H1 (cell line): ENCODE measurements around the gene RTEL1. TPM values are rescaled to one million over a fixed set of nuclear protein-coding genes. Genes with fewer than 3 reads are reported as not detected.

Source experiments
- CTCF ChIA-PET: fragments of 300-600 bp; sonication (Branson Sonifier 250); formaldehyde crosslinking; loops from one replicate; lab custom pipeline; 2021; ENCODE audit not compliant: partially characterized antibody; lab: Charles Lee
- POLR2A ChIA-PET: fragments of 300-600 bp; sonication (Branson Sonifier 250); formaldehyde crosslinking; loops from one replicate; lab custom pipeline; 2021; ENCODE audit warnings: inconsistent platforms; ENCODE audit not compliant: partially characterized antibody; lab: Charles Lee
- DNase-seq, 2 experiments: peaks; one replicate each; pipeline versions ENCODE4 v3.0.0 to v3.0.0-alpha.2; 2010 to 2022; ENCODE audit warnings: low spot score in 2 of 2, low read depth in 1 of 2, mixed read lengths in 1 of 2
- FAIRE-seq: peaks from 2 replicates; lab custom pipeline; 2011; peaks lifted over from hg19 to GRCh38; lab: Jason Lieb, UNC
- H2AFZ ChIP-seq: 2 replicates; pipeline ENCODE4 v1.8.1; 2012; ENCODE audit warnings: low read length, inconsistent platforms
- H2AK5ac ChIP-seq: 2 replicates; pipeline ENCODE4 v1.6.1; 2013; ENCODE audit warnings: low read depth, low read length
- H2BK120ac ChIP-seq: replicated peaks from 2 replicates; pipeline ENCODE3; 2013; ENCODE audit warnings: low read depth, low read length, inconsistent platforms
- H2BK12ac ChIP-seq: 2 replicates; pipeline ENCODE4 v1.6.1; 2013; ENCODE audit warnings: low read depth, low read length
- H2BK15ac ChIP-seq: 2 replicates; pipeline ENCODE4 v1.6.1; 2013; ENCODE audit warnings: low read length
- H2BK20ac ChIP-seq: 2 replicates; pipeline ENCODE4 v1.6.1; 2013; ENCODE audit warnings: low read length
- H2BK5ac ChIP-seq: 2 replicates; pipeline ENCODE4 v1.6.1; 2013; ENCODE audit warnings: low read depth, low read length
- H3K14ac ChIP-seq: 2 replicates; pipeline ENCODE4 v1.6.1; 2013; ENCODE audit warnings: inconsistent platforms; ENCODE audit not compliant: insufficient read length
- H3K18ac ChIP-seq: 2 replicates; pipeline ENCODE4 v1.6.1; 2013; ENCODE audit warnings: low read length; ENCODE audit errors: extremely low read depth
- H3K23ac ChIP-seq: 2 replicates; pipeline ENCODE4 v1.6.1; 2013; ENCODE audit warnings: inconsistent platforms; ENCODE audit not compliant: insufficient read length
- H3K23me2 ChIP-seq: 2 replicates; pipeline ENCODE4 v1.6.1; 2013; ENCODE audit warnings: low read depth, low read length
- H3K27ac ChIP-seq: 2 replicates; pipeline ENCODE4 v1.6.1; 2011; ENCODE audit warnings: low read depth, low read length, inconsistent platforms
- H3K27me3 ChIP-seq, 4 experiments: replicated peaks in 1 of 4; 1 replicate in 1 of 4; 2 replicates in 3 of 4; pipeline versions ENCODE4 v1.6.1 to v1.8.1; 2011 to 2013; ENCODE audit warnings: low read length in 3 of 4, mild to moderate bottlenecking in 3 of 4, inconsistent platforms in 2 of 4, mixed read lengths in 2 of 4, moderate library complexity in 1 of 4; ENCODE audit not compliant: control insufficient read depth in 3 of 4, insufficient read depth in 3 of 4; ENCODE audit errors: extremely low read depth in 1 of 4
- H3K36me3 ChIP-seq, 4 experiments: 2 replicates each; pipeline versions ENCODE4 v1.6.1 to v1.8.1; 2011 to 2013; ENCODE audit warnings: mild to moderate bottlenecking in 4 of 4, low read length in 3 of 4, moderate library complexity in 2 of 4, control low read depth in 1 of 4, inconsistent platforms in 1 of 4; ENCODE audit not compliant: insufficient read depth in 4 of 4, control insufficient read depth in 2 of 4
- H3K4ac ChIP-seq: replicated peaks from 2 replicates; pipeline ENCODE3; 2013; ENCODE audit warnings: low read length, low read depth, mixed read lengths, inconsistent platforms; ENCODE audit not compliant: insufficient read length
- H3K4me1 ChIP-seq, 4 experiments: replicated peaks in 1 of 4; 1 replicate in 1 of 4; 2 replicates in 3 of 4; pipeline versions ENCODE4 v1.6.1 to v1.8.1; 2011 to 2013; ENCODE audit warnings: low read length in 3 of 4, inconsistent platforms in 2 of 4, mixed read lengths in 1 of 4; ENCODE audit not compliant: insufficient read depth in 4 of 4, control insufficient read depth in 3 of 4
- H3K4me2 ChIP-seq, 2 experiments: 2 replicates each; pipeline versions ENCODE4 v1.6.1 to v1.8.1; 2011 to 2013; ENCODE audit warnings: low read depth in 2 of 2, low read length in 2 of 2, control low read depth in 1 of 2, inconsistent platforms in 1 of 2, mild to moderate bottlenecking in 1 of 2; ENCODE audit not compliant: insufficient read depth in 1 of 2
- H3K4me3 ChIP-seq, 4 experiments: fragments of 200-600, 300-600 bp in 1 of 4; sonication (generic), shearing (Covaris generic), sonication (Bioruptor Twin) in 1 of 4; 2 replicates each; pipeline versions ENCODE4 v1.5.1 to v1.8.1; 2011 to 2016; ENCODE audit warnings: low read length in 4 of 4, low read depth in 3 of 4, control low read depth in 2 of 4, inconsistent platforms in 2 of 4, mild to moderate bottlenecking in 2 of 4, mixed read lengths in 1 of 4, moderate library complexity in 1 of 4; ENCODE audit not compliant: insufficient read depth in 2 of 4; ENCODE audit errors: extremely low read depth in 1 of 4
- H3K56ac ChIP-seq: replicated peaks from 2 replicates; pipeline ENCODE3; 2013; ENCODE audit warnings: low read depth, mild to moderate bottlenecking, mixed read lengths, low read length, inconsistent platforms; ENCODE audit not compliant: insufficient read length
- H3K79me1 ChIP-seq: 2 replicates; pipeline ENCODE4 v1.6.1; 2013; ENCODE audit warnings: low read depth, low read length, control low read depth
- H3K79me2 ChIP-seq, 2 experiments: 2 replicates each; pipeline versions ENCODE4 v1.6.1 to v1.8.1; 2012 to 2013; ENCODE audit warnings: low read length in 2 of 2, mild to moderate bottlenecking in 2 of 2, inconsistent platforms in 1 of 2; ENCODE audit not compliant: insufficient read depth in 2 of 2, control insufficient read depth in 1 of 2
- H3K9ac ChIP-seq, 4 experiments: replicated peaks in 1 of 4; 1 replicate in 1 of 4; 2 replicates in 3 of 4; pipeline versions ENCODE4 v1.6.1 to v1.8.1; 2011 to 2013; ENCODE audit warnings: low read depth in 3 of 4, low read length in 3 of 4, control low read depth in 2 of 4, mild to moderate bottlenecking in 2 of 4, moderate library complexity in 2 of 4, inconsistent platforms in 1 of 4; ENCODE audit errors: extremely low read depth in 1 of 4
- H3K9me3 ChIP-seq, 2 experiments: 2 replicates each; pipeline versions ENCODE4 v1.6.1 to v1.8.1; 2012 to 2013; ENCODE audit warnings: mild to moderate bottlenecking in 2 of 2, moderate library complexity in 2 of 2, control low read depth in 1 of 2, inconsistent platforms in 1 of 2, low read depth in 1 of 2, low read length in 1 of 2, mixed read lengths in 1 of 2; ENCODE audit not compliant: insufficient read depth in 2 of 2
- H4K20me1 ChIP-seq, 2 experiments: replicated peaks in 1 of 2; 2 replicates each; pipeline versions ENCODE3 to v1.8.1; 2011 to 2013; ENCODE audit warnings: inconsistent platforms in 2 of 2, low read length in 2 of 2, mild to moderate bottlenecking in 1 of 2; ENCODE audit not compliant: insufficient read depth in 2 of 2, control insufficient read depth in 1 of 2
- H4K5ac ChIP-seq: 2 replicates; pipeline ENCODE4 v1.6.1; 2013; ENCODE audit warnings: low read length, low read depth, mixed read lengths, inconsistent platforms; ENCODE audit not compliant: insufficient read length
- H4K8ac ChIP-seq: 2 replicates; pipeline ENCODE4 v1.8.0; 2013; ENCODE audit warnings: mild to moderate bottlenecking, moderate library complexity, low read length, inconsistent platforms; ENCODE audit not compliant: insufficient read depth; ENCODE audit errors: extremely low read depth
- H4K91ac ChIP-seq: replicated peaks from 2 replicates; pipeline ENCODE3; 2013; ENCODE audit warnings: low read length, mixed read lengths, inconsistent platforms; ENCODE audit not compliant: insufficient read length
- ASH2L ChIP-seq: fragments of 200-600, 300-600 bp; sonication (generic); IDR thresholded peaks from one replicate; pipeline ENCODE4 v1.7.1; 2017; ENCODE audit warnings: low read length
- BCL11A ChIP-seq, 2 experiments: IDR thresholded peaks; one replicate each; pipeline ENCODE4 v1.6.1; 2011; ENCODE audit warnings: low read depth in 2 of 2, low read length in 2 of 2, mild to moderate bottlenecking in 2 of 2
- EP300 ChIP-seq, 2 experiments: IDR thresholded peaks; 1 replicate in 1 of 2; 2 replicates in 1 of 2; pipeline ENCODE4 v1.6.1; 2011 to 2012; ENCODE audit warnings: low read depth in 2 of 2, low read length in 2 of 2, mild to moderate bottlenecking in 2 of 2, borderline replicate concordance in 1 of 2, inconsistent platforms in 1 of 2, moderate library complexity in 1 of 2
- EZH2 ChIP-seq: fragments of 200-600 bp; sonication (generic); IDR thresholded peaks from 2 replicates; pipeline ENCODE4 v1.7.1; 2012; ENCODE audit warnings: low read depth, mild to moderate bottlenecking, moderate library complexity, low read length, inconsistent platforms; ENCODE audit not compliant: severe bottlenecking
- FOSL1 ChIP-seq: IDR thresholded peaks from 2 replicates; pipeline ENCODE4 v1.6.1; 2011; ENCODE audit warnings: mild to moderate bottlenecking, low read depth, low read length, moderate library complexity; ENCODE audit not compliant: insufficient read depth
- JUND ChIP-seq: IDR thresholded peaks from 2 replicates; pipeline ENCODE4 v1.6.1; 2011; ENCODE audit warnings: mild to moderate bottlenecking, improper control_type of control experiment, low read length
- KDM1A ChIP-seq: fragments of 200-600, 300-600 bp; sonication (generic); IDR thresholded peaks from 2 replicates; pipeline ENCODE4 v1.7.1; 2016; ENCODE audit warnings: mild to moderate bottlenecking, low read length, borderline replicate concordance
- MAFK ChIP-seq: IDR thresholded peaks from 2 replicates; pipeline ENCODE4 v1.6.1; 2012; ENCODE audit warnings: low read depth, mild to moderate bottlenecking, improper control_type of control experiment, low read length
- PHF8 ChIP-seq: fragments of 200-600 bp; sonication (generic); conservative IDR thresholded peaks from 2 replicates; pipeline ENCODE4 v1.7.1; 2012; ENCODE audit warnings: low read depth, mild to moderate bottlenecking, inconsistent platforms, low read length, moderate library complexity
- RAD21 ChIP-seq, 2 experiments: IDR thresholded peaks in 1 of 2; conservative IDR thresholded peaks in 1 of 2; 2 replicates each; pipeline ENCODE4 v1.6.1; 2011; ENCODE audit warnings: low read depth in 2 of 2, low read length in 2 of 2, improper control_type of control experiment in 1 of 2, inconsistent platforms in 1 of 2, mild to moderate bottlenecking in 1 of 2, moderate library complexity in 1 of 2
- SIRT6 ChIP-seq: IDR thresholded peaks from one replicate; pipeline ENCODE4 v1.7.1; 2012; ENCODE audit warnings: low read length, inconsistent platforms
- TAF1 ChIP-seq: IDR thresholded peaks from 2 replicates; pipeline ENCODE4 v1.6.1; 2011; ENCODE audit warnings: mild to moderate bottlenecking, low read depth, low read length
- WGBS, 2 experiments: shearing (Covaris generic) in 1 of 2; methylation state at CpG; one replicate each; pipeline versions ENCODE4 v1.1.6 to v1.1.7; 2013 to 2015; ENCODE audit warnings: low lambda C conversion rate in 2 of 2, mixed read lengths in 2 of 2, inconsistent platforms in 1 of 2, low coverage in 1 of 2, missing lambda C conversion rate in 1 of 2; ENCODE audit not compliant: insufficient replicate concordance in 2 of 2, insufficient coverage in 1 of 2, insufficient read length in 1 of 2; ENCODE audit errors: extremely low coverage in 1 of 2, missing lambda C conversion rate in 1 of 2; 5-methylcytosine and 5-hydroxymethylcytosine counted together
- polyA plus RNA-seq, 7 experiments: library from polyadenylated mRNA; depleted of rRNA in 3 of 7; stranded (reverse) in 5 of 7; unstranded in 2 of 7; fragments of >200 nt in 5 of 7; fragments of 200-250 nt in 2 of 7; gene quantifications; 1 replicate in 5 of 7; 2 replicates in 1 of 7; 4 replicates in 1 of 7; pipeline versions ENCODE4 v1.2.1 to v1.2.3, GENCODE V29; 2011 to 2013; ENCODE audit warnings: missing spikeins in 2 of 7, mixed read lengths in 2 of 7
- total RNA-seq: library from RNA; stranded (reverse); fragmentation: NEBNext Ultra II Directional; extraction: Animal tissue kit (Norgen Biotek cat#: 25700); gene quantifications from 2 replicates; pipeline ENCODE4 v1.2.1, GENCODE V29; 2021

Gene RTEL1
- total and polyA plus RNA-seq, 2 of the 8 experiments (the other 6 are each of a cell fraction or from before 2014, with no cell fraction given) = 16.2 to 37.1 TPM

DNA sequence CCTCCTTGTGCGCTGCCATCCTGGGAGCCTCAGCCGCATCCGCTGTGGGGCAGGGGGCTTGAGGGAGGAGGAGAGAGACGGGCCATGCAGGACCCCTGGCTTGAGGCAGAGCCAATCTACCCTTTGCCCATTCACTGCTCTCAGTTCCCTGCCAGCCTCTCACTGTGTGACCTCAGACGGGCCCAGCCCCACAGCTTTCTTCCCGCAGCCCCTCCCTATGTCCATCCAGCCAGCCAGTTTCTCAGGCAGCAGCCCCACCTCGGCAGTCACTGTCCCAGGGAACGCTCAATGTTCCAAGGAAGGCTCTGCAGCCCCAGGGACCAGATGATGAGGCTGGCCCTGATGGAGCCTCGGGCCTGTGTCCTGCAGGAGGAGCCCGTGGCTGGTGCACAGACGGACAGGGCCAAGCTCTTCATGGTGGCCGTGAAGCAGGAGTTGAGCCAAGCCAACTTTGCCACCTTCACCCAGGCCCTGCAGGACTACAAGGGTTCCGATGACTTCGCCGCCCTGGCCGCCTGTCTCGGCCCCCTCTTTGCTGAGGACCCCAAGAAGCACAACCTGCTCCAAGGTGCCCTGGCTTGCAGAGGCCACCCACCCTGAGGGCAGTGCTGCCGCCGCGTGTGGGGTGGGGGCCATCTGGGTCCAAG lies 34.4 kb downstream of the RTEL1 start:
- no peaks in the 10 kb centered on the region for H3K79me1 ChIP-seq
- POLR2A ChIA-PET = interaction anchor here (0.5 to 3.5 kb wide), 7 partner anchors 9 to 279 kb away, joined by 3 to 15 read pairs (median 4); partner anchors contain the start of genes ARFRP1 and ZGPAT
- peaks cover 0 to 12% of the 10 kb centered on the region in 2 experiments for H4K20me1 ChIP-seq
- no peak overlapping the region for H2BK120ac ChIP-seq
- H2BK20ac ChIP-seq = no peak overlapping the region
- no peak overlapping the region for H4K91ac ChIP-seq
- DNase-seq (no peak), FAIRE-seq (no peak)
- H3K4ac ChIP-seq = no peak overlapping the region
- H3K4me3 ChIP-seq = no peak overlapping the region
- no peak overlapping the region for H3K4me2 ChIP-seq
- H4K8ac ChIP-seq = no peak overlapping the region
- no peak overlapping the region for H3K9ac ChIP-seq
- no peak overlapping the region for H3K18ac ChIP-seq
- no peak overlapping the region for H4K5ac ChIP-seq
- no peak overlapping the region for H2AFZ ChIP-seq
- H3K23me2 ChIP-seq = peaks cover 8% of the 10 kb centered on the region; the same call in 1 of the 2 replicates
- H3K9me3 ChIP-seq = no peaks in the 10 kb centered on the region; a peak in 1 of 4 replicates
- H3K27ac ChIP-seq = no peak overlapping the region
- no peak overlapping the region for H2BK15ac ChIP-seq
- H3K79me2 ChIP-seq = no peaks in the 10 kb centered on the region
- no peak overlapping the region for H2BK12ac ChIP-seq
- H2AK5ac ChIP-seq = no peak overlapping the region
- H3K14ac ChIP-seq = no peak overlapping the region
- H3K4me1 ChIP-seq = peaks cover 0 to 12% (median 4%) of the 10 kb centered on the region in 4 experiments; a peak in 4 of 7 replicates
- CTCF ChIA-PET = interaction anchor here (1.1 kb wide), 1 partner anchor 103 kb away, joined by 4 read pairs; no protein-coding TSS in a partner anchor
- H2BK5ac ChIP-seq = no peak overlapping the region
- peaks cover 0 to 3% (median 0%) of the 10 kb centered on the region in 4 experiments; a peak in 1 of 8 replicates for H3K36me3 ChIP-seq
- no peak overlapping the region for H3K23ac ChIP-seq
- H3K27me3 ChIP-seq = no peaks in the 10 kb centered on the region
- 97% methylated on average over 18 of the region's 20 CpGs; no CpG with 5 or more reads in 1 of the 2 experiments for WGBS, 2 experiments
- no peak overlapping the region for H3K56ac ChIP-seq
- TF ChIP-seq MAFK = no peak
- TF ChIP-seq PHF8 = no peak
- TF ChIP-seq RAD21 (IDR thresholded peaks at IDR 0.05 in 1 of 2, conservative IDR thresholded peaks at IDR 0.05 in 1 of 2; ENCODE audit: low read depth in 2 of 2, low read length in 2 of 2) = no peak
- TF ChIP-seq TAF1 = no peak
- TF ChIP-seq JUND = no peak
- no peak for TF ChIP-seq ASH2L
- TF ChIP-seq BCL11A (IDR thresholded peaks at IDR 0.05; ENCODE audit: low read depth in 2 of 2, low read length in 2 of 2) = no peak
- TF ChIP-seq EP300 (IDR thresholded peaks at IDR 0.05; ENCODE audit: borderline replicate concordance in 1 of 2, low read depth in 2 of 2, low read length in 2 of 2) = no peak
- no peak for TF ChIP-seq SIRT6
- no peak for TF ChIP-seq EZH2
- TF ChIP-seq KDM1A = no peak
- no peak for TF ChIP-seq FOSL1
